ENCODE results near the gene GPS1. TPM values are rescaled to one million over a fixed set of nuclear protein-coding genes. Genes with fewer than 3 reads are reported as not detected.

Gene GPS1
- polyA plus RNA-seq, 4 donors: 98.9 to 158 (median 137) TPM

GRCh38 chr17:82039695-82040299, 11.9 kb upstream of the GPS1 start:
- DNase-seq (ENCODE audit: low read depth in 4 of 4, low spot score in 2 of 4): no peak

DNA sequence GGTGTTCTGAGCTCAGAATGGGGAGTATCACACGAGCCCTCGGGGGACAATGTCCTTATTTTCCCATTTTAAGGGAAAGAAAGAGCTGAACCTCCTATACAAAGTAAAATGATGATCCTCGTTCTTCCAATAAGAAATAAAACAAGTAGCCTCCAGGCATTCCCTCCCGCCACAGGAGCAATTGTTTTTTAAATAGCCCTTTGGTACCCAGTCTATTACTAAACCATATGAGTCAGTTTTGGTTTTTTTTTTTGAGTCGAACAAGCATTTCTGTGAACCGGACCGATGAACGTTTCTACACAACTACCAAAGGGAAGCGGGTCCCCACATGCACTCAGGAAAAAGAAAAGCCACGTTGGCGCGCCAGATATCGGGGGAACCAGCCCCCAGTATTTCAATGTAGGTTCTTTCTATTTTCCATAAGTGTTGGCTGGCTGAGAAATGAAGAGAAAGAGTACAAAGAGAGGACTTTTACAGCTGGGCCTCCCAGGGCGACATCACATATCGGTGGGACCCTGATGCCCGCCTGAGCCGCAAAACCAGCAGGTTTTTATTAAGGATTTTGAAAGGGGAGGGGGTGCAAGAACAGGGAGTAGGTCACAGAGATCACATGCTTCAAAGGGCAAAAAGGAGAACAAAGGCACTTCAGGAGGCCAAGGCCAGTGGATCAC, 10.4 kb upstream of the GPS1 start:
- no peak for DNase-seq (ENCODE audit: low read depth in 4 of 4, low spot score in 2 of 4)

- no peak for DNase-seq (ENCODE audit: low read depth in 4 of 4, low spot score in 2 of 4)
These were observed 9.0 kb upstream of the GPS1 start for GRCh38 chr17:82042649-82043048.

GRCh38 chr17:82043507-82043906, 8.2 kb upstream of the GPS1 start:
- no peak for DNase-seq (ENCODE audit: low read depth in 4 of 4, low spot score in 2 of 4)

DNA sequence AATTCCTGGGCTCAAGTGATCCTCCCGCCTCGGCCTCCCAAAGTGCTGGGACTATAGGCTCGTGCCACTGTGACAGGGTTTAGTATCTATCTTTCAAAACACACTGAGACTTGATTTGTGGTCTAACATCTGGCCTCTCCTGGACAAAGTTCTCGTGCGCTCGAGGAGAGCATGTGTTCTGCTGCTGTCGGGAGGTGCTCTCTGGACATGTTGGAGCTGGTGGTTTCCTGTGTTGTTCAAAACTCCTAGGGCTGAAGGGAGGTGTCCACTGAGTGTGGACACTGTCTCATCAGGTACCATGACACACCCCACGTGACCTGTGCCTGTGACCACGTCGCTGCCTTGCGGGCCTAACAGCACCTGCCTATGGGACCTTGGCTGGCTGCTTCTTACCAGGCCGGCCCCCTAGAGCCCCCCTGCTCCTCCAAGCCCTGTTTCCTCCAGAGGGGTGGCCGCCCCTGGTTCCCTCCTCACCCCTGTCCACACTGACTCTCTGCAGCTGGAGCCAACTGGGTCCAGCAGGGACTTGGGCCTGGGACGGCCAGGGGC, 5.7 kb upstream of the GPS1 start:
- no peak for DNase-seq (ENCODE audit: low read depth in 4 of 4, low spot score in 2 of 4)

- DNase-seq (ENCODE audit: low read depth in 4 of 4, low spot score in 2 of 4): no peak
These were observed 4.8 kb upstream of the GPS1 start for GRCh38 chr17:82046903-82047302.

DNA sequence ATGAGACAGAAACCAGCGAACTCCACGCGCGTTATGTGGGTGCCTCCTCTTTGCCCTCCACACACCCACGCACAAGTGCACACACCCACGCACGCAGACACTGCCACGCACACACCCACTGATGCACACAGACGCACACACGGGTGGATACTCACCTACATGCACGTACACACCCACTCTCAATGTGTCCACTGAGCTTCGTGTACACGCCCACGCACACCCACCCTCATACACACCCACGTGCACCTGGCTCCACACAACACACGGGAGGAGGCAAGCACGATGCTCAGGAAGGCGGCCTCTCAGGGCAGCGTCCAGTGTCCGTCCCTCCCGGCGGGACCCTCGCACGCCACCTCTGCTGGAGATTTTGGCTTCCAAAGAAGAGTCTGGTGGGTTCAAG, 4.3 kb upstream of the GPS1 start:
- no peak for DNase-seq (ENCODE audit: low read depth in 4 of 4, low spot score in 2 of 4)

- DNase-seq (ENCODE audit: low read depth in 4 of 4, low spot score in 2 of 4): no peak
These were observed 3.7 kb upstream of the GPS1 start for GRCh38 chr17:82047914-82048570.

GRCh38 chr17:82048571-82048971, 3.1 kb upstream of the GPS1 start:
- no peak for DNase-seq (ENCODE audit: low read depth in 4 of 4, low spot score in 2 of 4)

DNA sequence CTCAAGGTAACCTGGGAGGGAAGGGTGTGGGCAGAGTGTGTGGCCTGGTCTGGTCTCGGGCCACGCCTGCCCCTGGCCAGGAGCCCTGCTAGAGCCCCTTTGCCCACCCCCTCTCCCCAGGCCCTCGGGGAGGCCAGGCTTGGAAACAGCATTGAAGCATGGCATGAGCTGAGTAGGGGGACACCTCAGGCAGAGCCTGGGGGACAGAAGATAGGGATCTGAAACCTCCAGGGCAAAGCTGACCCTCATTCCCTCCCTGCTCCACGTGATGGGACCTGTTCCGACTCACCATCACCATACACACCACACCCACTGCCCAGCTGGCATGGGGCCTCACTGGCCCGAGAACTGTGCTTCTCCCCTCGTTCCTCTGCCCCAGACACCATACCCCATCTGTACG, 2.6 kb upstream of the GPS1 start:
- DNase-seq (ENCODE audit: low read depth in 4 of 4, low spot score in 2 of 4): no peak

GRCh38 chr17:82049521-82049971, 2.2 kb upstream of the GPS1 start:
- DNase-seq (ENCODE audit: low read depth in 4 of 4, low spot score in 2 of 4): no peak

DNA sequence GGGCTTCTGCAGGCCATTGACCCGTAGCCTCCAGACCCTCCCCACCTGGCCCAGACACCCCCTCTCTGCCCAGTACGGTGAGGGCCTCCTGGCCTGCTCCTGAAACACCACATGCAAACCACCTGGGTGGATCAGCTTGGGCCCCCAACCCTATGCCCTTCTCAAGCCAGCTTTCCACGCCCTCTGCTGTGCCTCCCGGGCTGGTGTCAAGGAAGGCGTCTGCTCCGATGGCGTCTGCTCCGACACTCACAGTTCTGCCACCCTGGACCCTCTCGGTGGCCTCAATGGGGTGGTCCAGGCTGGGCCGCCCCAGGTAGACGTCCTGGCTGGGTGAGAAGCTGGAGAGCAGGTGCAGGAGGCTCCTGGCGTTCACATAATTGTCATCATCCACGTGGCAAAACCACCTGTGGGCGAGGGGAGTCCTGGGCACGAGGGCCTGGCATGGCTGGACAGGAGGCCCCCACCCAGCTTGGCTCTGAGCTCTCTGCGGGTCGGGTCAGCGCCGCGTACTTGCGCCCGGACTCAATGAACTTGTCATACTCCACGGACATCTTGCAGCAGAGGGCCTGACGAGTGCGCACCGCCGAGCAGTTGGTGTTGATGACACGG, 1.4 kb upstream of the GPS1 start:
- no peak for DNase-seq (ENCODE audit: low read depth in 4 of 4, low spot score in 2 of 4)

DNA sequence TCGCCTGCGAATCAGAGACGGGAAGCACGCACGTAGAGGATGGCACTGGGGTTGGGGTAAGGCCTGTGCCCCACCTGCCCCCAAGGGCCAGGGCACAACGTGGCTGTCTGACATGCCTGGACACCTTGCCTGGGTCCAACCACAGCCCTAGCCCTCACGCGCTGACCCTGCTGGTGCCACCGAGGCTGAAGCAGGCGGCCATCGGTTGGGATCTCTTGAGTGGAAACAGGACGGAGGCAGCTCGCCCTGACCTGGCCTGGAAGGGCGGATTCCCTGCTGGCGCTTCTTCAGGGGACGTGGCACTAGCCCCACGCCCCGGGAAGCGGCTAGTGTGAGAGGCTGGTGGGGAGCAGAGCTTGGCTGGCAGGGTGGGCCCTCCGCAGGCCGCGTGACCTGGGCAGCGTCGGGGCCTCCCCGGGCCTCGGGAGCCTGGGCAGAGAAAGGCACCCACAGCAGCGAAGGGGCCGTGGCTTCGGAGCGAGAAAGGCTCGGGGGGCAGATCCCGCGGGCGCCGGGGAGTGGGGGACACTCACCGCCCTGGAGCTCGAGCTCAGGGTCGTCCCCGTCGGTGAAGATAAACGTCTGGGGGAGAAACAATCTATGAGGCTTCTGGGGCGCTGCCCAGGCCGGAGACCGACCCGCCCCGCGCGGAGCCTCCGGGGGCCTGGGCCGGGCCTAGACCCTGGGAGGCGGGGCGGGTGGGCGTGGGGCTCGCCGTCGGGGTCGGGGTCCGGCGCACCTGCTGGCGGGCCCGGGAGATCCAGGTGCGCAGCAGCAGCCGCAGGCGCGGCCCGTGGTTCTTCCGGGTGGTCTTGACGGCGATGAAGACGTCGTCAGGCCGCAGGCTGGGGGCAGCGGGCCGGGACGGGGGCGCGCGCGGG, 697 bp upstream of the GPS1 start:
- no peak for DNase-seq (ENCODE audit: low read depth in 4 of 4, low spot score in 2 of 4)

DNA sequence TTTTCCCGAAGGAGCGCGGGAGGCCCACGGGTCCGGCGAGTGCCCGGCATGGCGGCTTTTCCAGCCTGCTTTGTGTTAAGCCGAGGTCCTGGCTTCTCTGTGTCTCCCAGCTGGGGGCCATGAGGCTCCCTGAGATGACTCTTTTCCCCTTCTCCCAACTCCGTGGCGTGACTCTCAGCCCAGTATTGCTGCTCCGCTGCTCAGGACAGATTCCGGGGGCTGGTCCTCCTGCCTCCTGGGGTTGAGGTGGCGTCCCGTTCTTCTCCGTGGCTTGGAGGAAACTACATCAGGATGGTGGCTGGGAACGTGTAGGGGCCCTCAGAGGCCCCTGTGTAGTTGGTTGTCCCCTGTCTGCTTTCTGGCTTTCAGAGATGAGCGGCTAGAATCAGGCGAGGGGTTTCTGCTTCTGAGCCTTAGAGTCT, 951 bp downstream of the GPS1 start:
- no peak for DNase-seq (ENCODE audit: low read depth in 4 of 4, low spot score in 2 of 4)

GRCh38 chr17:82053130-82053529, 1.4 kb downstream of the GPS1 start:
- no peak for DNase-seq (ENCODE audit: low read depth in 4 of 4, low spot score in 2 of 4)

DNA sequence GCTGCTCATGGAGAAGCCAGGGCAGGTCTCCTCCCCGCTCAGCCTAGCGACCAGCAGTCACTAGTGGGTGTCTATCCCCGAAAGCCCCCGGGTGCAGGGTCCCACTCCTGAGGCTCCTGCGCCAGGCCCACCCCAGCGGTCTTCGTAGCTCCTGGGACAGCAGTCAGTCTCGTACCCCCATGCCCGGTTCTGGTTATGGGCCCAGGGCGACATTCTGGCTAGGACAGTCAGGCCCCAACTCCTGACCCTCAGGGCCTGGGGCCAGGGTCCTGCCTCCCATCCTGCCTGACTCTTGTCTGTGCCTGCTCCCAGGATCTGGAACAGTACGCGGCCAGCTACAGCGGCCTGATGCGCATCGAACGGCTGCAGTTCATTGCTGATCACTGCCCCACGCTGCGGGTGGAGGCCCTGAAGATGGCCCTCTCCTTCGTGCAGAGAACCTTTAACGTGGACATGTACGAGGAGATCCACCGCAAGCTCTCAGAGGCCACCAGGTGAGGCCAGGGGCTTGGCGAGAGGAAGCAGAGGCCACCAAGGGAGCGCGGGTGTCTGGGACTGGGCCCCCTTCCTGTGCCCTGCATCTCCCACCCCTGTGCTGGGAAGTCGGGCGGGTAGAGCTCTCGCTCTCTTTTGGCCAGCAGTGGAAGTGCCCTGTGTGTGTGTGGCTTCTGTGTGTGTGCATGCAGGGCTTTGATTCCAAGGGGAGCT, 2.0 kb downstream of the GPS1 start:
- DNase-seq (ENCODE audit: low read depth in 4 of 4, low spot score in 2 of 4): no peak

DNA sequence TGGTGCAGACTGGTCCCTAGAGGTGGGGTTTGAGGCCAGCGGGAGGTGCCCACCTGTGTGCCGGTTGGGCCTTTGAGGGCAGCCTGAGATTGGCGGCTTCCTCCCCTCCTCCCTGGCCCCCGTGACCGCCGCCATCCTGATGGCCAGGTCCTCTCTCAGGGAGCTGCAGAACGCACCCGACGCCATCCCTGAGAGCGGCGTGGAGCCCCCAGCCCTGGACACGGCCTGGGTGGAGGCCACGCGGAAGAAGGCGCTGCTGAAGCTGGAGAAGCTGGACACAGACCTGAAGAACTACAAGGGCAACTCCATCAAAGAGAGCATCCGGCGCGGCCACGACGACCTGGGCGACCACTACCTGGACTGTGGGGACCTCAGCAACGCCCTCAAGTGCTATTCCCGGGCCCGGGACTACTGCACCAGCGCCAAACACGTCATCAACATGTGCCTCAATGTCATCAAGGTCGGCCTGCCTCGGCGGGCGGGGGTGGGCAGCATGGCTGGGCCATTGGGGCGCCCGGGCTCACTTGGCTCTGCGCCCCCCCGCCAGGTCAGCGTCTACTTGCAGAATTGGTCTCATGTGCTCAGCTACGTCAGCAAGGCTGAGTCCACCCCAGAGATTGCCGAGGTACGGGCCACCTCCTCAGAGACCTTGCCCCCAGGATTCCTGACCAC, 2.8 kb downstream of the GPS1 start:
- DNase-seq (ENCODE audit: low read depth in 4 of 4, low spot score in 2 of 4): no peak

- DNase-seq (ENCODE audit: low read depth in 4 of 4, low spot score in 2 of 4): no peak
These were observed 3.6 kb downstream of the GPS1 start for GRCh38 chr17:82055023-82055964.

Measured in left renal cortex interstitium (tissue), 4 donors.